Gastrocnemius medialis (tissue), 4 donors: ENCODE results near the gene SELENOM. TPM values are rescaled to one million over a fixed set of nuclear protein-coding genes. Genes with fewer than 3 reads are reported as not detected.
A peak's percentile ranks its signal among the peaks of the same experiment; 100 is the strongest.

ENCODE experiments used
- ATAC-seq, 2 donors: fragments of 150-250 bp; one replicate each; pipeline ENCODE4 v1.9.1; 2016
- DNase-seq, 2 donors: peaks; one replicate each; pipeline ENCODE4 v3.0.0-alpha.2; 2019
- H3K27ac ChIP-seq, 4 donors: fragments of 200-600 bp; sonication (generic); 1 replicate in 1 of 4; 2 replicates in 3 of 4; pipeline ENCODE4 v1.5.1; 2016 to 2018; ENCODE audit warnings: mild to moderate bottlenecking in 2 of 4, moderate library complexity in 1 of 4
- H3K27me3 ChIP-seq, 3 donors: fragments of 200-600 bp; sonication (generic) in 2 of 3; 1 replicate in 1 of 3; 2 replicates in 2 of 3; pipeline versions ENCODE4 v1.5.1 to v1.6.0; 2016 to 2019; ENCODE audit warnings: mild to moderate bottlenecking in 1 of 3, moderate library complexity in 1 of 3
- H3K36me3 ChIP-seq, 2 donors: fragments of 200-600 bp; sonication (generic) in 1 of 2; one replicate each; pipeline ENCODE4 v1.5.1; 2017 to 2018
- H3K4me1 ChIP-seq, 2 donors: fragments of 200-600 bp; sonication (generic) in 1 of 2; one replicate each; pipeline ENCODE4 v1.5.1; 2016 to 2017; ENCODE audit warnings: mild to moderate bottlenecking in 2 of 2
- H3K4me3 ChIP-seq, 4 donors: fragments of 200-600 bp; sonication (generic) in 3 of 4; 1 replicate in 1 of 4; 2 replicates in 3 of 4; pipeline ENCODE4 v1.5.1; 2016 to 2019; ENCODE audit warnings: mild to moderate bottlenecking in 2 of 4
- H3K9me3 ChIP-seq, 3 donors: fragments of 200-600 bp; sonication (generic) in 2 of 3; 1 replicate in 1 of 3; 2 replicates in 2 of 3; pipeline ENCODE4 v1.5.1; 2016 to 2019
- POLR2A ChIP-seq, 2 donors: fragments of 450-650 bp; IDR thresholded peaks; one replicate each; pipeline ENCODE4 v1.6.1; 2017; ENCODE audit warnings: antibody characterized with exemption in 2 of 2, mild to moderate bottlenecking in 2 of 2, moderate library complexity in 2 of 2
- in situ Hi-C, 4 donors: fragments of 200-750 bp; cut with MboI; loops; one replicate each; pipeline versions ENCODE4 v1.15.0 to v1.8.0; 2017; ENCODE audit warnings: low sequenced_read_pairs in 4 of 4
- intact Hi-C: fragments of 100-400 bp; cut with DNase I; formaldehyde crosslinking; loops from one replicate; pipeline ENCODE4 v1.15.1; 2023; ENCODE audit warnings: low total_unique reads
- total RNA-seq, 4 donors: library from RNA; depleted of rRNA; stranded (reverse); fragments of >200 nt; gene quantifications; one replicate each; pipeline versions ENCODE4 v1.1.0 to v1.2.3, GENCODE V29; 2016
- TF ChIP-seq, protein P1 (sequence below), 5 experiments: fragments of 450-650 bp in 3 of 5; fragments of 200-600 bp in 2 of 5; sonication (generic) in 2 of 5; IDR thresholded peaks in 4 of 5; conservative IDR thresholded peaks in 1 of 5; 1 replicate in 4 of 5; 2 replicates in 1 of 5; pipeline ENCODE4 v1.5.1; 2016 to 2019; ENCODE audit warnings: antibody characterized with exemption in 5 of 5, mild to moderate bottlenecking in 3 of 5, moderate library complexity in 3 of 5

The SELENOM gene
- total RNA-seq, 4 donors from 2014 or later = 144 to 184 (median 157) TPM

DNA sequence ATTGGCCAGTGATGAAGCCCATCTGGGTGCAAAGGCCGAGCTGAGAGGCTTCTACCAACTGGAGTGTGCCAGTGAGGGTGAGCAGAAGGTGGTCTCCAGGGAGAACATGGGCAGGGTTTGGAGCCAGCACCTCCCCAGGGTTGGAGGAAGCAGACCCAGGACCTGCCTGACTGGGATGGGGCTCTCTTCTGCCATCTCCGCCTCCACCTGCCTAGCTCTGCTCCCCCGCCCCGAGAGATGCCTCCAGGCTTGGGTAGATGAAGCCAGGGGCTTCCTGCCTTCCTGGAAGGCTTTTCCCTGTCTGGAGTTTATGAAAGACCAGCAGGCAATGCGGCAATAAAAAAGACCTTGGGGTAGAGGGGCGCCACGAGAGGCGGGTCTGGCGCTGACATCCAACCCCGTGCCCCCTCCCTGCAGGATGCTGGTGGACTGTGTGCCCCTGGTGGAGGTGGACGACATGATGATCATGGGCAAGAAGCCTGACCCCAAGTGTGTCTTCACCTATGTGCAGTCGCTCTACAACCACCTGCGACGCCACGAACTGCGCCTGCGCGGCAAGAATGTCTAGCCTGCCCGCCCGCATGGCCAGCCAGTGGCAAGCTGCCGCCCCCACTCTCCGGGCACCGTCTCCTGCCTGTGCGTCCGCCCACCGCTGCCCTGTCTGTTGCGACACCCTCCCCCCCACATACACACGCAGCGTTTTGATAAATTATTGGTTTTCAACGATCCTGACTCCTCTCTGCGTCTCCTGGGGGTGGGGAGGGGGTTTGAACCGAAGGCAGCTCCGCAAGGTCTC, 3.3 kb downstream of the SELENOM start:
- H3K27me3 ChIP-seq = no peaks in the 10 kb centered on the region
- intact Hi-C loops = loop anchor here (5.0 kb wide), 1 partner anchor 188 kb away; the partner anchor contains the start of gene PIK3IP1
- TF ChIP-seq, protein P1, sequence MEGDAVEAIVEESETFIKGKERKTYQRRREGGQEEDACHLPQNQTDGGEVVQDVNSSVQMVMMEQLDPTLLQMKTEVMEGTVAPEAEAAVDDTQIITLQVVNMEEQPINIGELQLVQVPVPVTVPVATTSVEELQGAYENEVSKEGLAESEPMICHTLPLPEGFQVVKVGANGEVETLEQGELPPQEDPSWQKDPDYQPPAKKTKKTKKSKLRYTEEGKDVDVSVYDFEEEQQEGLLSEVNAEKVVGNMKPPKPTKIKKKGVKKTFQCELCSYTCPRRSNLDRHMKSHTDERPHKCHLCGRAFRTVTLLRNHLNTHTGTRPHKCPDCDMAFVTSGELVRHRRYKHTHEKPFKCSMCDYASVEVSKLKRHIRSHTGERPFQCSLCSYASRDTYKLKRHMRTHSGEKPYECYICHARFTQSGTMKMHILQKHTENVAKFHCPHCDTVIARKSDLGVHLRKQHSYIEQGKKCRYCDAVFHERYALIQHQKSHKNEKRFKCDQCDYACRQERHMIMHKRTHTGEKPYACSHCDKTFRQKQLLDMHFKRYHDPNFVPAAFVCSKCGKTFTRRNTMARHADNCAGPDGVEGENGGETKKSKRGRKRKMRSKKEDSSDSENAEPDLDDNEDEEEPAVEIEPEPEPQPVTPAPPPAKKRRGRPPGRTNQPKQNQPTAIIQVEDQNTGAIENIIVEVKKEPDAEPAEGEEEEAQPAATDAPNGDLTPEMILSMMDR (IDR thresholded peaks at IDR 0.05 in 4 of 5, conservative IDR thresholded peaks at IDR 0.05 in 1 of 5) = no peak
- TF ChIP-seq POLR2A (IDR thresholded peaks at IDR 0.05) = no peak
- peak overlapping the region; percentile 93 to 98 (median 96) for H3K27ac ChIP-seq
- in situ Hi-C loops = no loop called here
- H3K4me1 ChIP-seq = peaks cover 38 to 50% of the 10 kb centered on the region in 2 donors
- H3K9me3 ChIP-seq = no peaks in the 10 kb centered on the region
- ATAC-seq = no peak
- no peak overlapping the region for H3K4me3 ChIP-seq
- H3K36me3 ChIP-seq = peaks cover 0 to 25% of the 10 kb centered on the region in 2 donors
- peak in 1 of 2 donors; percentile 17 for DNase-seq

DNA sequence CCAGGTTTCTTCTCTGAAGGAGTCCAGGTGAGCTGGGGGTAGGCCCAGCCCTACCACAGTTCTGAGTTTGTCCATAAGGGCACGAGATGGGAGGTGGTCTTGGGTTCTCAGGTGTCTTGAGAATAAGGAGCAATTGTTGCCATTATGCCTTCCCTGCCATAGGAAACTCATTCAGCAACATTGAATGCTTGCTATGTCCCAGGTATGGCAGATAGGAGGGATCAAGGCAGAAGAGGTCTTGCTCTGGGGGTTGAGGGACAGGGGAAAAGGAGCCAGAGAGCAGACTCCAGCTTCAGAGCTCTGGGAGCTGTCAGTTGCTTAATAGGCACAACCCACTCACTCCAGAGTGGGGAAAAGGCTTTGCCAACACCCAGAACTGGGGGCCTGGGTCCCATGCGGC, 4.3 kb downstream of the SELENOM start:
- peaks cover 45 to 59% of the 10 kb centered on the region in 2 donors for H3K4me1 ChIP-seq
- peak overlapping the region; percentile 93 to 98 (median 96) for H3K27ac ChIP-seq
- H3K36me3 ChIP-seq = peaks cover 0 to 33% of the 10 kb centered on the region in 2 donors
- H3K9me3 ChIP-seq = no peaks in the 10 kb centered on the region
- no peak for TF ChIP-seq POLR2A (IDR thresholded peaks at IDR 0.05)
- TF ChIP-seq, protein P1 (IDR thresholded peaks at IDR 0.05 in 4 of 5, conservative IDR thresholded peaks at IDR 0.05 in 1 of 5) = no peak
- H3K27me3 ChIP-seq = no peaks in the 10 kb centered on the region
- intact Hi-C loops (loop anchor here (5.0 kb wide), 1 partner anchor 189 kb away; the partner anchor contains the start of gene PIK3IP1), in situ Hi-C loops (no loop called here)
- no peak for DNase-seq
- no peak for ATAC-seq
- H3K4me3 ChIP-seq = no peak overlapping the region

DNA sequence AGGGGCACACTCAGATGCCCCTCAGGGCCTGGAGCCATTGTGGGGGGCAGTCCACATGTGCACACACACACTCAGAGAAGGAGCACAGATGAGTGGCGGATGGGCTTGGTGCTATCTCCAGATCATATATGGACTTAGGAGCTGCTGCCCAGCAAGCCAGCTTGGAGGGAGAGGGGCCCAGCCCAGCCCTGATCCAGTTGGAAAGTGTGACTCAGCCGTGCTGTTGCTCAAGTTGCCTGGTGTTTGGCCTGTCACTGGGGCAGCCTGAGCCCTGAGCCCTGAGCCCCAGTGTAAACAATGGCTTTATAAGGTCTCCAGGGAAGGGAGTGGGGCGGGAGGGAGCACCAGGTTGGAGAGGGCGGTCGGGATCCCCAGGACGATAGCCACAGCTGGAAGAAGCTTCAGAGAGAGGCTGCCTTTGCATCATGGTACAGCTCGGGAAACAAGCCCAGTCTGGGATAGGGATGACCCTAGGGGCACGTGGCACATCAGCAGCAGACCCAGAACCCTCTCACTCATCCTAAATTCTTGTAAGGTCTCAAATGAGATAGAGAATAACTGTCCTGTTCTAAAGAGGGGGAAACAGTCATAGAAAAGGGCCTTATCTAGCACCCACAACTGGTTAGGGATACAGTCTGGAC, 4.8 kb downstream of the SELENOM start:
- DNase-seq = peak; percentile 94
- TF ChIP-seq POLR2A (IDR thresholded peaks at IDR 0.05) = peak; percentile 14 to 54
- TF ChIP-seq, protein P1 (IDR thresholded peaks at IDR 0.05 in 4 of 5, conservative IDR thresholded peaks at IDR 0.05 in 1 of 5) = no peak
- H3K4me1 ChIP-seq = peaks cover 45 to 56% of the 10 kb centered on the region in 2 donors
- no peak overlapping the region for H3K4me3 ChIP-seq
- intact Hi-C loops = loop anchor here (1.0 to 5.0 kb wide), 2 partner anchors 9 to 190 kb away; partner anchors contain the start of gene PIK3IP1
- in situ Hi-C loops = no loop called here
- no peaks in the 10 kb centered on the region for H3K27me3 ChIP-seq
- peaks cover 0 to 37% of the 10 kb centered on the region in 2 donors for H3K36me3 ChIP-seq
- peak; percentile 83 to 85 for ATAC-seq
- peak overlapping the region; percentile 93 to 98 (median 96) for H3K27ac ChIP-seq
- H3K9me3 ChIP-seq = no peaks in the 10 kb centered on the region

DNA sequence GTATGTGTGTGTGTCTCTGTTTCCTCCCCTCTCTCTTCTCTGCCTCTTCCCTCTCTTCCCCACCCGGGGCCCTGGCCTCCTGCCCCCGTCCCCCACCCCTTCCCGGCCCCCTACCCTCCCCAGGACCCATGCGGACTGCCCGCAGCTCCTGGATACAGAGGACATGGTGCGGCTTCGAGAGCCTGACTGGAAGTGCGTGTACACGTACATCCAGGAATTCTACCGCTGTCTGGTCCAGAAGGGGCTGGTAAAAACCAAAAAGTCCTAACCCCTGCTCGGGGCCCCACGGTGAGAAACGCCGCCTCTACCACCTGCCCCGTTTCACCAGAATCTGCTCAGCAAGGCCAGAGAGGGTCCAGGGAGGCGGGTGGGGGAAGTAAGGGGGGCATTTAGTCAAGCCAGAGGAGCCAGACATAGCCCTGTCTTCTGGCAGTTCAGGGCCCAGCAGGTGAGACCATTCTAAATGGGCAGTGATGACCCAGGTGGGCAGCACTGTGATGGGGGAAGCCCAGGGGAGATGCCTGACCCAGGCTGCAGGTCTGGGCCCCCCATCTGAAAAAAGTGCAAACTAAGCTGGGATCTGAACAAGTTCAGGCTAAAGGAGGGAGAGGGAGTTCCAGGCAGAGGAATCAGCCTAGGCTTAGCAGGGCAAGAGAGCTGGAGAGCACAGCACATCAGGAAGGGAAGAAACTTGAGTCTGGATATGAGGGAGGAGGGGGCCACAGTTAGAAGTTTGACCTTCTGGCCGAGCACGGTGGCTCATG, 6.4 kb downstream of the SELENOM start:
- Histone ChIP-seq H3K27ac (peak overlapping the region; percentile 93 to 98 (median 96)), H3K36me3 (peaks cover 0 to 51% of the 10 kb centered on the region in 2 donors), H3K4me1 (peaks cover 44 to 46% of the 10 kb centered on the region in 2 donors), H3K4me3 (no peak overlapping the region), H3K9me3 (no peaks in the 10 kb centered on the region), H3K27me3 (no peaks in the 10 kb centered on the region)
- intact Hi-C loops = loop anchor here (5.0 kb wide), 1 partner anchor 191 kb away; the partner anchor contains the start of gene PIK3IP1
- no peak for DNase-seq
- no peak for ATAC-seq
- TF ChIP-seq POLR2A (IDR thresholded peaks at IDR 0.05) = no peak
- TF ChIP-seq, protein P1 (IDR thresholded peaks at IDR 0.05 in 4 of 5, conservative IDR thresholded peaks at IDR 0.05 in 1 of 5) = no peak
- in situ Hi-C loops = no loop called here
